ENCODE data around the gene ST7L.

DNA sequence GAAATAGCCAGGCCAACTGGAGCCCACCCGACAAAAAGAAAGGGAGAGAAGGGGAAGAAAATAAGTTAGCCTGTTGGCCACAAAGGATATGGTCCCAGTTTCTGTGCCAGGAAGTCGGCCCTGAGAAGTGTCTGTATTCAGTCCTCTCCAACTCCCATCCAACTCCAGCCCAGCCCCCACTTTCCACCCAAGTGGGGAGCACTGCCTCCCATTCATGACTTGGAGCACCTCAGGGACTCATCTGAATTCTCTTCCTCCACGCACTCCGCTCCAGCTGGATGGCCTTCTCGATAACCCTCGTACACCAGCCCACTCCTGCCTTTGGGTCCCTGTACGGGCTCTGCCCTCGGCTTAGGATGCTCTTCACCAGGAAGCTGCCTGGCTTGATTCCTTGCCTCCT lies 112.2 kb downstream of the ST7L start:
- no peak for TF ChIP-seq EZH2 (IDR thresholded peaks at IDR 0.05; ENCODE audit: low read length)
- TF ChIP-seq, protein P1, sequence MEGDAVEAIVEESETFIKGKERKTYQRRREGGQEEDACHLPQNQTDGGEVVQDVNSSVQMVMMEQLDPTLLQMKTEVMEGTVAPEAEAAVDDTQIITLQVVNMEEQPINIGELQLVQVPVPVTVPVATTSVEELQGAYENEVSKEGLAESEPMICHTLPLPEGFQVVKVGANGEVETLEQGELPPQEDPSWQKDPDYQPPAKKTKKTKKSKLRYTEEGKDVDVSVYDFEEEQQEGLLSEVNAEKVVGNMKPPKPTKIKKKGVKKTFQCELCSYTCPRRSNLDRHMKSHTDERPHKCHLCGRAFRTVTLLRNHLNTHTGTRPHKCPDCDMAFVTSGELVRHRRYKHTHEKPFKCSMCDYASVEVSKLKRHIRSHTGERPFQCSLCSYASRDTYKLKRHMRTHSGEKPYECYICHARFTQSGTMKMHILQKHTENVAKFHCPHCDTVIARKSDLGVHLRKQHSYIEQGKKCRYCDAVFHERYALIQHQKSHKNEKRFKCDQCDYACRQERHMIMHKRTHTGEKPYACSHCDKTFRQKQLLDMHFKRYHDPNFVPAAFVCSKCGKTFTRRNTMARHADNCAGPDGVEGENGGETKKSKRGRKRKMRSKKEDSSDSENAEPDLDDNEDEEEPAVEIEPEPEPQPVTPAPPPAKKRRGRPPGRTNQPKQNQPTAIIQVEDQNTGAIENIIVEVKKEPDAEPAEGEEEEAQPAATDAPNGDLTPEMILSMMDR (optimal IDR thresholded peaks at IDR 0.05 in 1 of 3, IDR thresholded peaks at IDR 0.05 in 1 of 3, conservative IDR thresholded peaks at IDR 0.05 in 1 of 3; ENCODE audit: extremely low read depth in 1 of 3, insufficient read depth in 2 of 3, low read length in 3 of 3): no peak

Data from keratinocyte (primary cell).